NCI-H1092 treated with DMSO at 0.1 percent for 48 hours (cell line): Measurements from ENCODE around the gene SPATS2L.

Experiments
- DNase-seq: peaks from one replicate; lab custom pipeline; 2025; lab: John Stamatoyannopoulos, UW

Gene SPATS2L

DNA sequence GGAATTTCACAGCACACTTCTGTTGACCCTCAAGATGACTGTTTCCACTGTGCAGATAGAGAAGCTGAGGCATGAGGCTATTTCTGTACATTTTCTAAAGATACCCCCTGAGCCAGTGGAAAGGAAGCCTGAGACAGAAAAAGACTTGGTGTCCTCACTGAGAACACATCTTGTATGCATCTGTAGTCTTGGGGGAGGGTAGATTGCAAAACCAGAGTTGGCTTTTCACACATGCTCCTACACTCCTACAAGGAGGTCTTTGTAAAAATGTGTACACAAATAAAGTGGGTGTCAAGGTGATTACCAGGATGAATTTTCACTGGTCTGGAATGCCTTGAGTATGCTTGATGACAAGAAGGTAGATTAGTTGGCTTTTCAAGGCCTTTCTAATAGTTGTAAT, 105.3 kb downstream of the SPATS2L start:
- no peak for DNase-seq

DNA sequence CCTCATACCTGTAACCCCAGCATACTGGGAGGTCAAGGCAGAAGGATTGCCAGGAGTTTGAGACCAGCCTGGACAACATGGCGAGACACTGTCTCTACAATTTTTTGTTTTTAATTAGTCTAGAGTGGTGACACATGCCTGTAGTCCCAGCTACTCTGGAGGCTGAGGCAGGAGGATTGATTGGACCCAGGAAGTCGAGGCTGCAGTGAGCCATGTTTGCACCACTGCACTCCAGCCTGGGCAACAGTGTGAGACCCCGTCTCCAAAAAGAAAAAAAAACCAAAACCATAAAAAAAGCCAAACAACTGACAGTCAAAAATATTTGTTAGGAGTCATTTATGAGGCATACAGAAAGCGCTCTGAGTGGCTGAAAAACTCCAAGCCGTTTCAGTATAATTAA, 107.9 kb downstream of the SPATS2L start:
- DNase-seq, result no peak

DNA sequence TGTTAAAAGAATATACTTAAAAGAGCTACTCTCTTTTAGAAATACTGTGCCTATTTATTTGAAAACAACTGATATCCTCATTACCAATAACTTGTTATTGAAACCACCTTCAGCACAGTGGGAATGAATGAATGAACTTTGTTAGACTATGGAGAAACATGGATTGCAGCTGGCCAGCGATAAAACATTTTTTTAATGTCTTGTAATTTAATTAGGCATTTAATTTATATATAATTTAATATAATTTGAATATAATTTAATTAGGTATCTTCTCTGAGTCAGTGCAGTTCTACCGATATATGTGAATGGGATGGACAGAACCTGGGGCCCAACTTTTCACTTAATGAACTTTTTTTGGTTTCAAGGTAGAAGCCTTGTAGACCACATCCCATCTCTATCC, 109.0 kb downstream of the SPATS2L start:
- DNase-seq, result no peak

DNA sequence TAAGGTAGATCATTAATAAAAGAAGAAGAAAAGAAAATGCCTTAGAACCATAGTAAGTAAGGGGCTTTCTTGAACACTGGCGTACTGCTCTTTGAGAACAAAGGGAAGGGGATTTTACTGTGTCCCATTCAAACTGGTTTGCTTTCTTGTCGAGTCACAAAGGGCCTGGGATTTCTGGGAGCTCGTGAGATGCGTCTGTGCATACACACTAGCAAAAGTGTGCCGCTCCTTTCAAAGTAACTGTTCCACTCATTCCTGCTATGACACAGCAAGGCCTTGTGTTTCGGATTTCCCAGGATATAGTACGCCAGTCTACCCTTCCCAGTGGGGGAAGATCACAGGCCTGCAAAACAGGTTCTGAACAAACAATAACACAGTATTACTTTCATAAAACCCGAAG, 110.4 kb downstream of the SPATS2L start:
- no peak for DNase-seq

DNA sequence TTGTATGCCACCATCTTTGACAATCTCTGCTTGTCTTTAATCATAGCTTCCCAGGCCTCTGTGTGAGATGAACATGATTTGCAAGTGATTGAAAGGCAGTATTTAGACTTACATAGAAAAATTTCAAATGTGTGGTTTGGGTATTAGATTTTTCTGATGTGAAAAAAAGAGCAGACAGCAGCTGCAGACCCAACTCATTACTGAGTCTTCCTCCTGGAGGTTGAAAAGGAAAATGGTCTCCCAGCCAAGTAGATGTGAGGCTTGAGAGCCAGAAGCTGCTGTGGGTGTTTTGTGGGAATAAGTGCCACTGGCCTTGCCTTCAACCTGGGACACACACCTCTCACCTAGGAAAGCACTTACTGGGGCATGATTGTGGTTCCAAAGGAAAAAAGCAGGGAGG, 110.9 kb downstream of the SPATS2L start:
- no peak for DNase-seq

DNA sequence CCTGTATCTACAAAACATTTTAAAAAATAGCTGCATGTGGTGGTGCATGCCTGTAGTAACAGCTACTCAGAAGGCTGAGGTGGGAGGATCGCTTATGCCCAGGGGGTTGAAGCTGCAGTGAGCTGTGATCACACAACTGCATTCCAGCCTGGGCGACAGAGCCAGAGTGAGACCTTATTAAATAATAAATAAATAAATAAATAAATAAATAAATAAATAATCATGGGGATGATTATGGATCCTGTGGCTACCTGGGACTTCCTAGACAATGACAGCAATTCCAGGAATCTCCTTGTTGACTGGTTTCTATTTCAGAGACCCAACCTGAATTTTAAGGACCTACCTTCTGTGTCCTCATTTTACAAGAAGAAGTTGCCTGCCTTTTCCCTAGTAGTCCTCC, 111.9 kb downstream of the SPATS2L start:
- no peak for DNase-seq

DNA sequence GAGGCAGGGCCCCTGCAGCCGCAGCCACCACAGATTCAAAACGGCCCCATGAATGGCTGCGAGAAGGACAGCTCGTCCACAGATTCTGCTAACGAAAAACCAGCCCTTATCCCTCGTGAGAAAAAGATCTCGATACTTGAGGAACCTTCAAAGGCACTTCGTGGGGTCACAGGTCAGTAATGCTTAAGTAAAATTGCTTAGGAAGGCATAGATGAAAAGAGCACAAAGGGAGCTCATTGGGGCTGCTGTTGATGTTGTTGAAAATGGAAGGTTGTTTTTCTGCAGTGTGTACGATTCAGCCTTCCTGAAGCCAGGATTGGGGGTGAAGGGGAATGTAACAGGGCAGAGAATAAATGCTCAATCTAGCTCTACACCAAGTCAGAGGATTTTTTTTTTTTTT, 112.8 kb downstream of the SPATS2L start:
- DNase-seq, result no peak

DNA sequence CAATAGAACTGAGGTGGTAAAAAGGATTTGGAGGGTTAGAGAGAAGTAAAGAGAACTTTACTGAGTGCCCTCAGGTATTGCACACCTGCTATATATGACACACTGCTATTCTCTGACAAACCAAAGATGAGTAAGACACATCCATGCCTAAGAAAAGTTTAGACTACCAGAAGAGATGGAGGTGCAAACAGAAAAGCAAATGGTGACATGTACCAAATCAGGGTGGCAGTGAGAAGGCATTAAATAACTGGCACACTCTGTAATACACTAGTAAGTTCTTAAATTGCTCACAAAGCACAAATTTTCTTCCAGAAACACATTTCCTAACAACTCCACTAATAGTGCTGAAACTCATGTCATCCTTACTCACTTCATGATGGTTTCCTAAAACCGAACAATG, 114.8 kb downstream of the SPATS2L start:
- no peak for DNase-seq

DNA sequence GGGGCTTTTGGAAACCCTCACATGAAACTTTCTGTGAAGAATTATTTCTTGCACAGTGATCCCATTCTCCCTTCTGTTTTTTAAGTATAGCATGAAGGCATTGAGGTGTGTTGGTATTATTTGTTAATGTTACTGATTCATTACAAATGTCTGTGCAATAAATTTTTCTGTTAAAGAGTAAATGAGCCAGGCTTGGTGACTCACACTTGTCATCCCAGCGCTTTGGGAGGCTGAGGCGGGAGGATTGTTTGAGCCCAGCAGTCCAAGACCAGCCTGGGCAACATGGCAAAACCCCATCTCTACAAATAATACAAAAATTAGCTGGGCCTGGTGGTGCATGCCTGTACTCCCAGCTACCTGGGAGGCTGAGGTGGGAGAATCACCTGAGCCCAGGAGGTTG, 115.6 kb downstream of the SPATS2L start:
- no peak for DNase-seq

DNA sequence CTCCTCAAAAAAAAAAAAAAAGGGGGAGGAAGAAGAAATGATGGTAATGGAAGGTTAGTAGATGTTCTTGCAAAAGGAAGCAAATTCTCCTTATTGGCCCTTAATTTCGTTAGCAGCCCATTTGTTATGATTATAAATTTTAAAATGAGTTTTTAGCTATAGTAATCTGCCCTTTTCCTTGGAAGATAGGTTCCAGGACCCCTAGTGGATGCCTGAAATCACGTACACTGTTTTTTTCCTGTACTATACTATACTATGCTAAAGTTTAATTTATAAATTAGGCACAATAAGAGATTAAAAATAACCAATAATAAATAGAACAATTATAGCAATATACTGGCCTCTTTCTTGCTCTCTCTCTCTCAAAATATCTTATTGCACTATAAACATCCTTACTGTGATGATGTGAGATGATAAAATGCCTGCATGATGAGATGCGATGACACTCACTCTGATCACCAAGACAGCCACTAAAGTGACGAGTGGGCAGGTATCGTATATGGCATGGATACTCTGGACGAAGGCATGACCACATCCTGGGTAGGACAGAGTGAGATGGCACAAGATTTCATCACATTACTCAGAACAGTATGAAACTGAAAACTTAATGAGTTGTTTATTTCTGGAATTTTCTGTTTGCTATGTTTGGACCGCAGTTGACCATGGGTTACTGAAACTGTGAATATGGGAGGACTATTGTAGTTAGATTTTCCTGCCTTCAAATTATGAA, 116.2 kb downstream of the SPATS2L start:
- DNase-seq, result no peak

DNA sequence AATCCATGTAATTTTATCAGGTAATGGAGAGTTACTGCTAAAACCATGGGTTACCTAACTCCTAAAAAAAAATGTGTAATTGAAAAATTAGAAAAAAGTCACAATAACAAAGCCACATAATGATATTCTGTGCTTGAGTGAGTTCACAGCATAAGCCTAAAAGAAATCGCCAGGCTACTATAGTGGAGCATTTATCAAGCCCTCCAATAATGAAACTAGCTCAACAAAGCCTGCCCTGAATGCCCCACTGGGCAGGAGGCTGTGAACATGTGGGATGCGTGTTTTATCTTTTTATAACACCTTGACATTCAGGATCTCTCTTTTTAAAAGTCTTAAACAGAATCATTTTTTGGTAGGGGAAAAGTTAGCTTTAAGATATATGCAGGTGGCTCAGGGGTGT, 117.0 kb downstream of the SPATS2L start:
- no peak for DNase-seq

DNA sequence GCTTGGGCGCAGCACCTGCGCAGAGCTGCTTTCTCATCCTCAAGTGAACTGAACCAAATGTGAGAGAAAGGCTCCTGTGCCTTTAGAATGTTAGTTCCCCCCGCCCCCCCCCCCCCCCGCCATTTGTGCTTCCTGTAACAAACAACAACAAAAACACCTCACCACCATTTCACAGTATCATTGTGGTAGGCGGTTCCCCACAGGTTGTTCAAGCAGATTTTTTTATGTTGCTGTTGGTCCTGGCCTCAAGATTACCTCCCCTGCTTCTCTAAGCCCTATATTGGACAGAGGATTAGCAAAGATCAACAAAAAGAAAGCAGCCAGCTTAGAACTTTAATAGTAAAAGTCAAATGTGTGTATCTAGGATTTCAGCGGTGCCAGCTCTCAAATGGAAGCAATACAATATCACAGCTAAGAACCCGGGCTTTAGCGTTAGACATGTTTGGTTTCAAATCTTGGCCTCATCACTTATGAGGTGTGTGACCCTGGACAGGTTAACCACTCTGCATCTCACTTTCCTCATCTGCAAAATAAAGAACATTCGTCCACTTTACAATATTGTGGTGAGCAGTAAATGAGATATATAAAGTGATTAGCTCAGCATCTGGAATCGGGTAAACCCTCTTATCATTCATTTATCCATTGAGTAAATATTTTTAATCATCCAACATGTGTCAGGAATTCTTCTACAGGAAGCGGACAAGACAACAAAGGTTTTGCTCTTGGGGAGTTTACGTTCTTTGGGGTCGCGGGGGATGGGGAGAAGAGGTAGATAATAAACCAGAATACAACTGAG, 118.7 kb downstream of the SPATS2L start:
- DNase-seq, result no peak

DNA sequence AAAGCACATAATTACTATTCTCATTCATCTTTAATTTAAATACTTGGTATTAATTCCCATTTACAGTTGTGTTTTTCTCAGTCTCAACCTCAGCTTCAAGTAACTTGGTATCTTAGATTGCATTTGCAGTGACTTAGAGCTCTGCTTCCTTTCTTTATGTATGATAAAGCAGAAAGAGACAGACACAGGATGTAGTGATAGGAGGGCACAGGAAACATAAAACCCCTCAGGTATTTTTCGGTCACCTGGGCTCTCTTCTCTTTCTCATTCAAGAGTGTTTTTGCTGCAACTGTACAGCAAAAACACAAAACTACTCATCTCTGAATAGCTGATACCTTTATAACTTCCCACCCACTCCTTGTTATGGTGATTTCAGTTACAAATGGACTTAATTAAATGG, 120.3 kb downstream of the SPATS2L start:
- no peak for DNase-seq

DNA sequence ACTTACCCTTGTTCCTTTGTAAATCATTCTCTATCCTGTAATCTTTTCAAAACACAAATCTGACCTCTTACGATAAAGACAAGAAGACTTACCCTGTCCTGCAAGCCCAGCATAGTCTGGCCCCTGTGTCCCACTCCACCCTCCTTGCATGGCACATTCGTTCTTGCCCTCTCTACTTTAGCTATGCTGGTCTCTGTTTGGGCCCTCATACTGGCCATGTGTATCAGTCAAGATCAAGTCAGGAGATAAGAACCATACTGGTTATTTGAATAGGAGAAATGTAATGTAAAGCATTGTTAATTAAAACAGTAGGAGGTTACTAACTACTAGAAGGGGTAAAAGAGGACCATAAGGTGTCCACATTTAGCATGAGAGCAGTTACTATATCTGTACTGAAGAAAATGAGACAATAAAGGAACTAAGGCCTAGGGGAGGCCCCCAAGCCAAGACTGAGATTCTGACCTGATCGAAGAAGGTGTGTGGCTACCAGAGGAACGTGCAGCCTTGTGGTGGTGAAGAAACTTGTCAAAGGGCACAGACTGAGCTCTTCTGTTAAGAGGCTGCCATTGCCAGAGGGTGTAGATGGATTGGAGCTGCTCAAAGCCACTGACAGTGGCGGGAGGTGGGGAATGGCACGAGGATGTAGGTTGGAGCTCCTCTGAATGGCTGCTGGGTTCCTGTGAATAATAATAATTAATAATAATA, 122.6 kb downstream of the SPATS2L start:
- DNase-seq, result no peak

DNA sequence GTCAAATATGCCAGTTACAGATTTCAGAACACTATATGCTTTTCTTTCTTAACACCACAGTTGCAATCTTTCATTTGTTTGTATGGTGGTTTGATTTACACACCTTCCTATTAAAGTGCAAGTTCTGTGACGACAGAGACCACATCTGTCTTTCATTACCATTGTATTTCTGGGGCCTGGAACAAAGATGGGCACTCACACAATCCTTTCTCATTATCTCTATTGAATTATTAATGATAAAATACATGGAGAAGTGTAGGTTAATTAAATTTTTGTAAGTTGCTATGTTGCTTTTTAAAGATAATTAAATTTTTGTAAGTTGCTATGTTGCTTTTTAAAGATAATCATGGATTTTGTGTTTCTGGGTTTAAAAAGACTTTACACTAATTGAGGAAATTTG, 123.5 kb downstream of the SPATS2L start:
- DNase-seq, result no peak

DNA sequence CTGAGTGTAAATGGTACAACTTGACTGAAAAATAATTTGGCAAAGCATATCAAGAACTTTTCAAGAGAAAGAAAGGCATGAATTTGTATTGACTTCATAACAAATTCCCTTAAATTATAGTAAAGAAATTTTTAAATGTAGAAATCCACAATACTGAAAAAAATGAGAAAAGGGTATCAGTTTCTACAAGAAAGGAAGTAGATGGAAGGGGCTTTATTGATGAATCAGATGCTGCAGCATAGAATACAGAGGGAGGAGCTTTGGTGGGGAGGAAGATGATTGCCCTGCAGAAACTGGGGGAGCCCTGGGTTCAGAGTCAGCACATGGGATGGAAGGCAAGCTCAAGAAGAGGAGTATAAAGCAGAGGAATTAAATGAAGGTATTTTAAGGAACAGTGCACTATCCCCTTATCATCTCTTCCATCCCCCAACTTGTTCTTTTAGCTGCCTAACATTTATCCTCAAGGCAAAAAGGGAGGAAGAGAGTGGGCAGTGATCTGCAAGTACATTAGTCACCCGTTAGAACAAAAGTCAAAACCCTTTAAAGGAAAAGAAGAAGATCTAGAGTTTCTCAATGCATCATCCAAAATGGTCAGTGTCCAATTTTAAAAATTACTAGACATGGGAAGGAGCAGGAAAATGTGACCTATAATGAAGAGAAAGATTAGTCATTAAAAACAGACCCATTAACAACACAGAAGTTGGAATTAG, 125.7 kb downstream of the SPATS2L start:
- no peak for DNase-seq

DNA sequence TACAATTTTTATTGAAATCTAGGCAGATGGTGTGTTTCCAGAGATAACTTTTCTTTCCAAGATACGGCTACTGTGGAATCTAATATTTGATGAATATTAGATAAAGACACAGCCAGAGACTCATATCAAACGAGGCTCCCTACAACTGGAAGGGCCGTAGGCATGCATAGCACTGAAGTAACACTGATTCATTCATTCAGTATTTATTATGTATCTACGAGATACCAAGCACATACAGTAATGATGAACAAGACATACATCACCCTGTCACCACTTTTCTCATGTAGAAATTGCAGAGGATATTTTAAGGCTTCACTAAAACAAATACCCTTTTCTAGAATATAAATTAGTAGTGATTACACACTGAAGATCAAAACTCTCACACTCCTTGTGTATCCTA, 128.9 kb downstream of the SPATS2L start:
- DNase-seq, result no peak

DNA sequence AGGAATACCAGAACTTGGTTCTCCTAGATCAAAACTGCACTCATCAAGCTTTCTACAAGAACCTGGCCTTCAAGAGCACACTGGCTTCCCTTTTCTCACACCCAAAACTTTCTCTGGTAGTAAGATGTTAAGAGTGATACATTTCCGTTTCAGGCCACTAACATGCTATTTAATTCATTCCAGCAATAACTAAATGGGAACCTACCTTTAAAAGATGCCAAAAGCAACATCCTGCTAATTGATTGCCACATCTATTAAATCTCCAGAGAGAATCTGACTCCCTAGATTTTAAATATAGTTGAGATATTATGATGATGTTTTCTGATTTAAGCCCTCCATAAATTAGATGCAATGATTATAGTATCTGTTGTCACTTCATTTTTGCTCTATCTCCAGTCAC, 131.8 kb downstream of the SPATS2L start:
- no peak for DNase-seq

DNA sequence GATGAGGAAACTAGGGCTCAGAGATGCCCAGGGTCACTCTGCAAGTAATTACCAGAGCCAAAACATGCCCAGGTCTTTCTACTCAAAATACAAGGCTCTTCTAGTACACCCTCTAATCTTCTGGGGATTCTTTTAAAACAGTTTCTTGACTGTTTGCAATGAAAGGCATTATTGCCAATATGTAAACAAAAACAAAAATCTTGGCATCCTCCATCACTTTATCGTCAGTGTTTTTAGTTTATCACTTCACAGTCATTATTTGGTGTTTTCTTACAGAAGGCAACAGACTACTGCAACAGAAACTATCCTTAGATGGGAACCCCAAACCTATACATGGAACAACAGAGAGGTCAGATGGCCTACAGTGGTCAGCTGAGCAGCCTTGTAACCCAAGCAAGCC, 132.4 kb downstream of the SPATS2L start:
- DNase-seq, result no peak

DNA sequence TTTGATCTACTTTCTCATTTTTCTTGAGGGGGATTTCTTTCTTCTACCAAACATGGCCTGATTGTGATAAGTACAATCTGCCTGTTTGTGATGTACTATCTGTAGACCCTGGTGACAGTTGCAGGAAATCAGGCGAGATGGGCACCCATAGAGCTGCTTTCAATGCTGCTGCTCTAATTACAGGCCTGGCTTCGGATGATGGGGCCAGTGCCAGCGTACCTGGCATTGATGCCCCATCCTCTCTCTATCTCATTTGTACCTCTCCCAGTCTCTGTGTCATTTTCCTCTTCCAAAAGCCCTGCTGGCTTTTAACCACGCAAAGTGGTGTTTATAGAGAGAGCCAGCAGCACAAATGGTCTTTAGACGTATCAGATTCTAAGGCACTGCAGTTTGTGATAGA, 133.5 kb downstream of the SPATS2L start:
- peak; percentile 80 for DNase-seq

DNA sequence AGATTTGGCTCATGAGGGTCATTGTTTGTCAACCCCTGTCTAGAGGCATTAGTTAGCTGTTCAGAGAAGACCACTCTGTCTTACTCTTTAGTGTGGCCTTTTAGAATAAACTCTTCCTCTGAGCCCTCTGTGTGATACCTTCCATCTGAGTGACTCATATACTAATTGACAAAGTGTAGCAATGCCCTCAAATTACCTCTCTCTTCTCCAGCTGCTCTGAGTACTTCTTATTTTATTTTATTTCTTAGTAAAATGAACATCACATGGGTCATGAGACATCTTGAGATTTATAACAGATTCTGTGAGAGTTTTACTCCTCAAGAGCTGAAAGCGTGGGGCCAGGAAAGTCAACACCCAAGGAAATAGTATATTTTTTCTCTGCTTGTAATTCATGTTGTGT, 136.0 kb downstream of the SPATS2L start:
- DNase-seq, result no peak

DNA sequence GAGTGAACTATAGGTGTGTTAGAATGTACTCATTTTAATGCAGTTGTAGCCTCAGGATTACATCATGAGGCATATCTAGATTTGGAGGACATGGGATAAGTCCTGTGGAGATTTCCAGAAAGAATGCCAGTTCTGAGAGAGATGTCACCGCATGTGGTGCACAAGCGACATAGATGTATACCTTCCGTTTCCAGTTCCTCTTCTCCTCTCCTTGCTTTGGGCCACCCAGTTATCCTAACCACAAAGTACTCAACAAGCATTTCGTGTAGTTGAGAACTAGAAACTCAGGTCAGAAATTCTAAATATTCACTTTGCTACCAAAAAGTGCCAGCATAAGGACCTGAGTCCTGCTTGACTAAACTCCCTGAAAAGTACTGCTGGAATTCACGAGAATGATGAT, 136.9 kb downstream of the SPATS2L start:
- no peak for DNase-seq

DNA sequence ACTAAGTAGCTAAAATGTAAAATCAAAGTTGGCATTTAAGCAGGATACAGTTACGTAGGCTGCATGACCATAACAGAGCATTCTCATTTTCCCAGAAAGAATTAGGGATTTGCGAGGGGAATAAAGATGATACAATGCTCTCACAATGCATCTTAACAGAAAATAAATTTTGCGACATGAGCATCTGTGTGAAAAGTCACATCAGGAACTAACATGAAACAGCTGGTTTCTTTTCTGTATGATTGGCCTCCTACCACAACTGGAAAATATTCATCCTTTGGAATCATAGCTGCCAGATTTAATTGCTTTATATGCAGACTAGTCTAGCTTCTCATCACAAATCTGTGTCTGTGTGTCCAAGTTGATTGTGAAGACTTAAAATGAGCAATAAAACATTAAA, 137.4 kb downstream of the SPATS2L start:
- DNase-seq, result no peak
